OCI-LY1 (cell line): ENCODE results near the gene TOMM7.

ENCODE experiments used
- CTCF ChIP-seq: fragments of 200-600 bp; sonication (generic), shearing (Covaris generic); IDR thresholded peaks from 2 replicates; pipeline ENCODE4 v1.5.1; 2017; ENCODE audit warnings: mild to moderate bottlenecking, antibody characterized with exemption, low read length, moderate library complexity, mixed read lengths
- EZH2 ChIP-seq: fragments of 200-600 bp; sonication (generic), shearing (Covaris generic); IDR thresholded peaks from 2 replicates; pipeline ENCODE4 v1.8.0; 2017; ENCODE audit warnings: borderline replicate concordance, mixed run types, mild to moderate bottlenecking, antibody characterized with exemption, low read length, moderate library complexity, mixed read lengths

- TF ChIP-seq CTCF, result no peak
- no peak for TF ChIP-seq EZH2
These were observed 36.2 kb downstream of the TOMM7 start for GRCh38 chr7:22786290-22786932.
